Lung (tissue), 12 donors: ENCODE measurements around the gene MT1M. TPM values are rescaled to one million over a fixed set of nuclear protein-coding genes. Genes with fewer than 3 reads are reported as not detected.

Experiments used
- ATAC-seq: fragments of 200-7000 bp; cut with Tn5 transposase; one replicate; pipeline ENCODE4 v1.9.1; 2020; ENCODE audit warnings: moderate number of reproducible peaks; ENCODE audit not compliant: insufficient read depth, low FRiP score
- DNase-seq, 3 donors: peaks; one replicate each; pipeline ENCODE4 v3.0.0-alpha.2; 2013 to 2017
- H3K27ac ChIP-seq, 2 donors: one replicate each; pipeline ENCODE4 v1.5.1; 2013; ENCODE audit warnings: mild to moderate bottlenecking in 2 of 2, moderate library complexity in 2 of 2, control low read depth in 1 of 2, inconsistent platforms in 1 of 2, low read depth in 1 of 2, low read length in 1 of 2
- H3K27me3 ChIP-seq, 3 donors: one replicate each; pipeline ENCODE4 v1.5.1; 2013; ENCODE audit warnings: low read length in 2 of 3; ENCODE audit not compliant: control insufficient read depth in 3 of 3, insufficient read depth in 3 of 3
- H3K36me3 ChIP-seq, 4 donors: one replicate each; pipeline ENCODE4 v1.5.1; 2013; ENCODE audit warnings: low read length in 4 of 4, mild to moderate bottlenecking in 1 of 4, moderate library complexity in 1 of 4; ENCODE audit not compliant: control insufficient read depth in 4 of 4, insufficient read depth in 4 of 4
- H3K4me1 ChIP-seq, 5 donors: one replicate each; pipeline ENCODE4 v1.5.1; 2013; ENCODE audit warnings: low read length in 5 of 5, mild to moderate bottlenecking in 2 of 5, moderate library complexity in 1 of 5; ENCODE audit not compliant: control insufficient read depth in 5 of 5, insufficient read depth in 5 of 5
- H3K4me3 ChIP-seq: one replicate; pipeline ENCODE4 v1.5.1; 2013; ENCODE audit warnings: mild to moderate bottlenecking, control low read depth, moderate library complexity
- H3K9ac ChIP-seq, 2 donors: one replicate each; pipeline ENCODE4 v1.5.1; 2013; ENCODE audit warnings: low read length in 2 of 2, control low read depth in 1 of 2; ENCODE audit not compliant: insufficient read depth in 1 of 2
- H3K9me3 ChIP-seq, 4 donors: one replicate each; pipeline ENCODE4 v1.5.1; 2013; ENCODE audit warnings: low read length in 3 of 4, mild to moderate bottlenecking in 1 of 4, moderate library complexity in 1 of 4; ENCODE audit not compliant: control insufficient read depth in 4 of 4, insufficient read depth in 3 of 4
- WGBS, 2 donors: extraction: QIAGEN DNeasy Blood & Tissue Kit; methylation state at CpG; one replicate each; pipeline ENCODE4 v1.1.7; 2013; 5-methylcytosine and 5-hydroxymethylcytosine counted together
- polyA plus RNA-seq, 2 donors: library from polyadenylated mRNA; stranded (reverse); fragments of 200-250 nt; gene quantifications; one replicate each; pipeline ENCODE4 v1.2.1, GENCODE V29; 2013
- total RNA-seq, 2 donors: library from RNA; depleted of rRNA in 1 of 2; stranded (reverse); fragments of >200 nt in 1 of 2; gene quantifications; one replicate each; pipeline ENCODE4 v1.2.1, GENCODE V29; 2014 to 2021
- TF ChIP-seq, protein P1 (sequence below): IDR thresholded peaks from 2 replicates; pipeline ENCODE4 v1.5.1; 2012; ENCODE audit warnings: mild to moderate bottlenecking; ENCODE audit errors: control extremely low read depth, extremely low read depth
- donor health status: control.
- donor health status: control.
- donor health status: Bipolar disorder and iron deficiency.
- donor health status: healthy.
- donor health status: DM: yes; HTN: yes; CAD: no.

MT1M gene
- total and polyA plus RNA-seq, 4 donors = 0.88 to 251 (median 43.5) TPM

DNA sequence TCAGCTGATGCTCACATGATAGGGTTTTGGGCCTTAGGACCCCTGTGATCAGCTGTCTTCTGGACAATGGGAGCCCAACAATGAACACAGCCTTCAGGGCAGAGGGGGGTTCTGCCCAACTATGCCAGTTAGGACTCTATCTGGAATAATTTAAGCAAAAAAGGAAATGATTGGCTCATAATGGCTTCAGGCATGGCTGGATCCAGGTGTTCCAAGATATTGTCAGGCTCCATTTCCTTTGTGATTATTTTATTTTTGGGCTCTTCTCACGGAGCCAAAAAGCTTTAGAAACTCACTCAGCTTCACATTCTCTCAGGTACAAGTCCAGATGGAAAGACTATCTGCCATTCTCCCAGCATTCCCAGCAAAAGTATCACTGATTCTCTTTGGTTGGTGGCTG, 27.0 kb upstream of the MT1M start:
- no peaks in the 10 kb centered on the region for H3K9me3 ChIP-seq
- peaks cover 6 to 45% (median 21%) of the 10 kb centered on the region in 5 donors for H3K4me1 ChIP-seq
- DNase-seq (no peak), ATAC-seq (no peak)
- peaks cover 0 to 12% (median 0%) of the 10 kb centered on the region in 3 donors for H3K27me3 ChIP-seq
- H3K4me3 ChIP-seq = no peak overlapping the region
- 64 to 86% methylated on average over 1 of the region's 1 CpG for WGBS, 2 donors
- peak overlapping the region; percentile 88 to 97 for H3K27ac ChIP-seq
- peak overlapping the region in 1 of 2 donors; percentile 34 for H3K9ac ChIP-seq
- TF ChIP-seq, protein P1, sequence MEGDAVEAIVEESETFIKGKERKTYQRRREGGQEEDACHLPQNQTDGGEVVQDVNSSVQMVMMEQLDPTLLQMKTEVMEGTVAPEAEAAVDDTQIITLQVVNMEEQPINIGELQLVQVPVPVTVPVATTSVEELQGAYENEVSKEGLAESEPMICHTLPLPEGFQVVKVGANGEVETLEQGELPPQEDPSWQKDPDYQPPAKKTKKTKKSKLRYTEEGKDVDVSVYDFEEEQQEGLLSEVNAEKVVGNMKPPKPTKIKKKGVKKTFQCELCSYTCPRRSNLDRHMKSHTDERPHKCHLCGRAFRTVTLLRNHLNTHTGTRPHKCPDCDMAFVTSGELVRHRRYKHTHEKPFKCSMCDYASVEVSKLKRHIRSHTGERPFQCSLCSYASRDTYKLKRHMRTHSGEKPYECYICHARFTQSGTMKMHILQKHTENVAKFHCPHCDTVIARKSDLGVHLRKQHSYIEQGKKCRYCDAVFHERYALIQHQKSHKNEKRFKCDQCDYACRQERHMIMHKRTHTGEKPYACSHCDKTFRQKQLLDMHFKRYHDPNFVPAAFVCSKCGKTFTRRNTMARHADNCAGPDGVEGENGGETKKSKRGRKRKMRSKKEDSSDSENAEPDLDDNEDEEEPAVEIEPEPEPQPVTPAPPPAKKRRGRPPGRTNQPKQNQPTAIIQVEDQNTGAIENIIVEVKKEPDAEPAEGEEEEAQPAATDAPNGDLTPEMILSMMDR = no peak
- H3K36me3 ChIP-seq = no peaks in the 10 kb centered on the region

DNA sequence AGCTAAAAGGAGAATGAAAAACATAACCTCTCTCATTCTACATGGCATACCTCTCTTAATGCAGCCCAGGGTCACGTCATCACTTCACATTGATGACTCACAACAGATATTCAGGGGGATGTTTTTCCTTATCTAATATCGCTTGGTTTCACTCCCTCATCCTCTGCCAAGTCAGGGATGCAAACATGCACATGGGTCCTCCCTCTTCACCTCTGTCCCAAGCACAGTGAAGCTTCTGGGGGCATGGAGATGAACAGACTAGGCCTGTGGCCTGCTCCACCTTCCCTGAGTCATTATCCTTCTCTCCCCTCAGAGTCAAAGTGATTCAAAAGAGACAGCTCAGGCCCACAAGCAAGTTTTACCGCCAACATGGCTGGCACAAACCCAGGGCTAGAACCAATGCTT, 26.4 kb upstream of the MT1M start:
- H3K36me3 ChIP-seq = no peaks in the 10 kb centered on the region
- ATAC-seq (no peak), DNase-seq (no peak)
- WGBS, 2 donors = 56 to 82% methylated on average over 3 of the region's 3 CpGs
- H3K4me3 ChIP-seq = no peak overlapping the region
- H3K27me3 ChIP-seq = peaks cover 0 to 10% (median 0%) of the 10 kb centered on the region in 3 donors
- H3K4me1 ChIP-seq = peaks cover 9 to 50% (median 25%) of the 10 kb centered on the region in 5 donors
- H3K9ac ChIP-seq = peak overlapping the region in 1 of 2 donors; percentile 34
- no peaks in the 10 kb centered on the region for H3K9me3 ChIP-seq
- TF ChIP-seq, protein P1 = no peak
- peak overlapping the region; percentile 88 to 97 for H3K27ac ChIP-seq

DNA sequence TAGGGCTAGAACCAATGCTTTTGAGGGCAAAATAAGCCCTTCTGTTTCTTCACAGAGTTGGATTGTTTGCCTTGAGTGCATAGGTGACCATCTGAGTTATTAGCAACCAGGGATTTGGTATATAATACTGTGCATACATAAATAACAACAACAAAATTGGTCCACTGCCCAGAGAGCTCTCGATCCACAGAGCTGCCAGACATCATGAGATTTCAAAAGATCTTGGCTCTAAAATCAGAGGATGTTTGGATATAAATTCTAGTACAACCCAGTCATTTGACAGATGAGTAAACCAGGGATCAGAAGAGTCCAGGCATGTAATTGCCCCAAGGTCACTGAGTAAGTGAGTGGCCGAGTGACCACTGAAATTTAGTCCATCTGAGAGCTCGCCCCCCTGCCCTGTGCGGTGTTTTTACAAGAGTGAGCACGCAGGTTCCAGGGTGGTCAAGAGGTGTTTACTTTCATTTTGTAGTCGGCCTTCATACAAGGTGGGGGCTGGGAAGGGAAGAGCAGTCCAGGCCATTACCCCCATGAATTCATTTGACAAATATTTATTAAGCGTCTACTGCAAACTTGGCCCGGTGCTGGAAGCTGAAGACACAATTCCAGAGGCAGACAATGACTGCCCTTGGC, 25.9 kb upstream of the MT1M start:
- Histone ChIP-seq H3K9me3 (no peaks in the 10 kb centered on the region), H3K4me1 (peaks cover 9 to 55% (median 30%) of the 10 kb centered on the region in 5 donors), H3K4me3 (no peak overlapping the region), H3K27ac (peak overlapping the region; percentile 88 to 97), H3K36me3 (no peaks in the 10 kb centered on the region), H3K27me3 (peaks cover 0 to 6% (median 0%) of the 10 kb centered on the region in 3 donors), H3K9ac (peak overlapping the region in 1 of 2 donors; percentile 38)
- WGBS, 2 donors = 36 to 62% methylated on average over 8 of the region's 8 CpGs
- no peak for ATAC-seq
- TF ChIP-seq, protein P1 = no peak
- peak; percentile 86 to 98 (median 98) for DNase-seq
